B cell (primary cell): ENCODE measurements around the gene CLDN24.

Experiments
- CTCF ChIP-seq: fragments of 200-600 bp; IDR thresholded peaks from one replicate; pipeline ENCODE4 v1.8.0; 2022; ENCODE audit warnings: antibody characterized with exemption, mild to moderate bottlenecking
- EZH2 ChIP-seq: IDR thresholded peaks from 2 replicates; pipeline ENCODE4 v1.6.1; 2012; ENCODE audit warnings: borderline replicate concordance, low read depth, mild to moderate bottlenecking, moderate library complexity, low read length; ENCODE audit not compliant: insufficient read depth, poor library complexity, severe bottlenecking

GRCh38 chr4:183333202-183333601 is 11.0 kb upstream of the CLDN24 start:
- TF ChIP-seq CTCF: no peak
- no peak for TF ChIP-seq EZH2
